GM12878 (cell line): ENCODE data around the gene RAC3. TPM values are rescaled to one million over a fixed set of nuclear protein-coding genes. Genes with fewer than 3 reads are reported as not detected.

Source experiments
- ATAC-seq: fragments of 200-7000 bp; cut with Tn5 transposase; 3 replicates; pipeline ENCODE4 v1.9.1; 2020; ENCODE audit warnings: mild to moderate bottlenecking, moderate library complexity
- BruUV-seq: library from RNA; stranded (reverse); fragments of 400-500 nt; replicated peaks from 2 replicates; lab custom pipeline; 2021; lab: Mats Ljungman, UMichigan
- CTCF ChIA-PET: fragments of 300-600 bp; sonication (Branson Sonifier 250); formaldehyde crosslinking; extraction: SDS; loops from one replicate; lab custom pipeline; 2021; ENCODE audit warnings: inconsistent platforms; lab: Yijun Ruan, JAX
- POLR2A ChIA-PET: fragments of 350-600 bp; formaldehyde crosslinking; extraction: SDS; loops from one replicate; lab custom pipeline; 2021; ENCODE audit warnings: inconsistent platforms; lab: Charles Lee
- RAD21 ChIA-PET: fragments of 300-600 bp; sonication (Branson Sonifier 250); formaldehyde crosslinking; loops from one replicate; lab custom pipeline; 2023; ENCODE audit warnings: antibody characterized with exemption; ENCODE audit not compliant: unreplicated experiment; lab: Charles Lee
- SMC1A ChIA-PET: fragments of 300-600 bp; sonication (Branson Sonifier 250); formaldehyde crosslinking; loops from one replicate; lab custom pipeline; 2023; ENCODE audit not compliant: unreplicated experiment, uncharacterized antibody; lab: Charles Lee
- DNase-seq: peaks from one replicate; pipeline ENCODE4 v3.0.0-alpha.2; 2011; ENCODE audit warnings: low read depth, low spot score
- FAIRE-seq: peaks from 3 replicates; lab custom pipeline; 2011; peaks lifted over from hg19 to GRCh38; lab: Jason Lieb, UNC
- H2AFZ ChIP-seq: 2 replicates; pipeline ENCODE4 v1.6.0; 2011; ENCODE audit warnings: low read depth, low read length, control low read depth; ENCODE audit not compliant: control insufficient read depth
- H3K27ac ChIP-seq: 2 replicates; pipeline ENCODE4 v1.5.1; 2011; ENCODE audit warnings: control low read depth; ENCODE audit not compliant: control insufficient read depth, insufficient read depth
- H3K27me3 ChIP-seq, 2 experiments: replicated peaks in 1 of 2; 2 replicates each; pipeline versions ENCODE4 v1.6.0 to v1.6.1; 2011; ENCODE audit warnings: low read length in 1 of 2; ENCODE audit not compliant: control insufficient read depth in 2 of 2, insufficient read depth in 2 of 2
- H3K36me3 ChIP-seq, 2 experiments: 2 replicates each; pipeline ENCODE4 v1.5.1; 2011; ENCODE audit warnings: low read length in 1 of 2; ENCODE audit not compliant: control insufficient read depth in 2 of 2, insufficient read depth in 2 of 2
- H3K4me1 ChIP-seq: 2 replicates; pipeline ENCODE4 v1.6.1; 2011; ENCODE audit warnings: mild to moderate bottlenecking, low read length, moderate library complexity, mixed read lengths; ENCODE audit not compliant: control insufficient read depth, insufficient read depth
- H3K4me2 ChIP-seq: 2 replicates; pipeline ENCODE4 v1.6.0; 2011; ENCODE audit warnings: control low read depth; ENCODE audit not compliant: control insufficient read depth, insufficient read depth
- H3K4me3 ChIP-seq: fragments of 200-600 bp; sonication (generic); 2 replicates; pipeline ENCODE4 v1.5.1; 2016
- H3K79me2 ChIP-seq: 2 replicates; pipeline ENCODE4 v1.6.0; 2011; ENCODE audit warnings: low read length; ENCODE audit not compliant: control insufficient read depth, insufficient read depth
- H3K9ac ChIP-seq: 2 replicates; pipeline ENCODE4 v1.8.0; 2011; ENCODE audit warnings: low read length, control low read depth, mixed read lengths; ENCODE audit not compliant: control insufficient read depth, insufficient read depth
- H3K9me3 ChIP-seq: replicated peaks from 3 replicates; pipeline ENCODE4 v1.5.1; 2011; ENCODE audit warnings: mild to moderate bottlenecking, low read length; ENCODE audit not compliant: control insufficient read depth, insufficient read depth
- H4K20me1 ChIP-seq: 2 replicates; pipeline ENCODE4 v1.6.0; 2011; ENCODE audit not compliant: control insufficient read depth, insufficient read depth
- BACH1 ChIP-seq: fragments of 450-650 bp; IDR thresholded peaks from 2 replicates; pipeline ENCODE4 v1.6.1; 2017; ENCODE audit warnings: mild to moderate bottlenecking, borderline replicate concordance
- CBX3 ChIP-seq: fragments of 200-600 bp; sonication (generic); IDR thresholded peaks from 2 replicates; pipeline ENCODE4 v1.6.1; 2016; ENCODE audit warnings: low read depth, borderline replicate concordance
- CREM ChIP-seq: IDR thresholded peaks from 2 replicates; pipeline ENCODE4 v1.6.1; 2014; ENCODE audit warnings: antibody characterized with exemption, low read depth
- ETV6 ChIP-seq, 2 experiments: fragments of 450-650 bp in 1 of 2; IDR thresholded peaks in 1 of 2; conservative IDR thresholded peaks in 1 of 2; 2 replicates each; pipeline ENCODE4 v1.6.1; 2014; ENCODE audit warnings: antibody characterized with exemption in 1 of 2, borderline replicate concordance in 1 of 2, low read depth in 1 of 2, mild to moderate bottlenecking in 1 of 2, moderate library complexity in 1 of 2
- KAT2A ChIP-seq: conservative IDR thresholded peaks from 2 replicates; pipeline ENCODE4 v1.6.1; 2011; ENCODE audit warnings: low read depth, low read length; ENCODE audit not compliant: control insufficient read depth
- KLF5 ChIP-seq: fragments of 450-650 bp; IDR thresholded peaks from 2 replicates; pipeline ENCODE4 v1.6.1; 2014; ENCODE audit warnings: mild to moderate bottlenecking; ENCODE audit not compliant: partially characterized antibody
- SMAD1 ChIP-seq: fragments of 450-650 bp; IDR thresholded peaks from 2 replicates; pipeline ENCODE4 v1.6.1; 2018; ENCODE audit warnings: mild to moderate bottlenecking, low read depth; ENCODE audit not compliant: partially characterized antibody
- TCF12 ChIP-seq: IDR thresholded peaks from 2 replicates; pipeline ENCODE4 v1.6.1; 2011; ENCODE audit warnings: low read depth, mild to moderate bottlenecking, low read length
- WRNIP1 ChIP-seq: IDR thresholded peaks from 2 replicates; pipeline ENCODE4 v1.6.1; 2011; ENCODE audit warnings: low read depth, low read length, improper control_type of control experiment, borderline replicate concordance
- WGBS: methylation state at CpG from one replicate; pipeline ENCODE4 v1.1.6; 2016; ENCODE audit warnings: low lambda C conversion rate; ENCODE audit not compliant: insufficient replicate concordance, insufficient coverage; ENCODE audit errors: missing lambda C conversion rate; 5-methylcytosine and 5-hydroxymethylcytosine counted together
- in situ Hi-C: fragments of 300-500 bp; cut with MboI; formaldehyde crosslinking; loops from 9 replicates; pipeline ENCODE4 v1.14.3; 2018; ENCODE audit warnings: mixed read lengths
- intact Hi-C: fragments of 100-400 bp; cut with micrococcal nuclease; formaldehyde crosslinking; loops from one replicate; pipeline ENCODE4 v1.14.2; 2022; ENCODE audit not compliant: unreplicated experiment
- polyA plus RNA-seq, 11 experiments: library from polyadenylated mRNA; depleted of rRNA in 4 of 11; unstranded in 6 of 11; stranded (reverse) in 5 of 11; fragments of >200 nt; fragmentation: Nextera tagmentation in 4 of 11; fragmentation: Illumina TruSeq in 1 of 11; extraction: Ambion mirVana in 4 of 11; extraction: Trizol in 1 of 11; gene quantifications; 1 replicate in 1 of 11; 2 replicates in 10 of 11; pipeline versions ENCODE4 v1.2.1 to v1.2.3, GENCODE V29; 2011 to 2016; ENCODE audit warnings: inconsistent platforms in 2 of 11, missing spikeins in 2 of 11, low read depth in 1 of 11
- total RNA-seq, 4 experiments: library from RNA; depleted of rRNA in 3 of 4; stranded (reverse); fragments of >200 nt in 3 of 4; fragmentation: Illumina TruSeq in 1 of 4; extraction: Trizol in 1 of 4; gene quantifications; 2 replicates each; pipeline versions ENCODE4 v1.2.1 to v1.2.3, GENCODE V29; 2013 to 2021

RAC3 gene
- total and polyA plus RNA-seq, 10 of the 15 experiments (the other 5 are each of a cell fraction or from before 2014, with no cell fraction given), result 0.11 to 32.9 (median 6.7) TPM

DNA sequence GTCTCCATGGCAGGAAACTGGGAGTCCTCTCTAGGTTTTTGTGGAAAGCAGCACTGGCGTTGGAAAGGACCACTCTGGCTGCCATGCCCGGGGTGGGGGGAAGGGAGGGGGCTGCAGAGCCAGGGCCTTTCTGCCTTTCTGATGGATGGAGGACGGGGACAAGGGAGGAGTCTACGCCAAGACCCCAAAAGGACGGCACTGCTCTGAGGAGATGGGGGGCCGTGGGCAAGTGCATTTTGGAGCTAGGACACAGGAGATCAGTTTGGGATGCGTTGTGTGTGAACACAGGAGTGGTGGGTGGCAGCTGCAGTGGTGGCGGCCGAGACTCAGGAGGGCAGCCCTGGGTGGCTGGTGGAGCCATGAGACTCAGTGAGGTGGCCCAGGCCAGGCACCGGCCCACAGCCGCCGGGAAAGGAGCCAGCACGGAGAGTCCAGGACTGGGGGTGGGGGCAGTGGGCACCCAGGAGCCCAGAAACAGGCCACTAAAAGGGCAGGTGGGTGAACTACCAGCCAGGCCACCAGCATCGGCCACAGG is 10.8 kb upstream of the RAC3 start:
- Histone ChIP-seq H2AFZ (no peak overlapping the region), H3K9me3 (no peaks in the 10 kb centered on the region), H4K20me1 (no peaks in the 10 kb centered on the region), H3K4me2 (peak overlapping the region; percentile 95), H3K79me2 (peaks cover 26% of the 10 kb centered on the region), H3K9ac (no peak overlapping the region), H3K27ac (no peak overlapping the region), H3K4me3 (peak overlapping the region; percentile 89; the same call in 1 of the 2 replicates), H3K4me1 (peaks cover 14% of the 10 kb centered on the region), H3K27me3 (no peaks in the 10 kb centered on the region), H3K36me3 (no peaks in the 10 kb centered on the region; a peak in 2 of 4 replicates)
- intact Hi-C loops, result loop anchor here (1.0 to 5.0 kb wide), 3 partner anchors 61 to 158 kb away; partner anchors contain the start of gene P4HB
- no TSS peak for BruUV-seq
- CTCF ChIA-PET, result interaction anchor here (0.6 to 5.0 kb wide), 24 partner anchors 7 to 286 kb away, joined by 3 to 89 read pairs (median 4); partner anchors contain the start of genes DCXR and NOTUM
- in situ Hi-C loops, result no loop called here
- RAD21 ChIA-PET, result interaction anchor here (0.8 to 4.4 kb wide), 9 partner anchors 10 to 98 kb away, joined by 3 to 68 read pairs (median 4); partner anchors contain the start of gene NOTUM
- no peak for DNase-seq
- FAIRE-seq, result no peak
- TF ChIP-seq TCF12 (no peak), KLF5 (no peak), CREM (no peak), BACH1 (no peak), ETV6 (conservative IDR thresholded peaks at IDR 0.05 in 1 of 2, IDR thresholded peaks at IDR 0.05 in 1 of 2; ENCODE audit: borderline replicate concordance in 1 of 2, low read depth in 1 of 2) (no peak), CBX3 (no peak), SMAD1 (no peak), KAT2A (no peak), WRNIP1 (no peak)
- 93% methylated on average over 14 of the region's 14 CpGs for whole genome bisulfite sequencing
- SMC1A ChIA-PET, result interaction anchor here (1.1 to 1.8 kb wide), 3 partner anchors 61 to 66 kb away, joined by 3 to 8 read pairs (median 4); no protein-coding TSS in a partner anchor
- ATAC-seq, result no peak
- POLR2A ChIA-PET, result interaction anchor here (0.6 to 1.5 kb wide), 4 partner anchors 17 to 85 kb away, joined by 3 to 8 read pairs (median 6); partner anchors contain the start of gene DCXR
